ENCODE results near the gene JPH3.

JPH3 gene

DNA sequence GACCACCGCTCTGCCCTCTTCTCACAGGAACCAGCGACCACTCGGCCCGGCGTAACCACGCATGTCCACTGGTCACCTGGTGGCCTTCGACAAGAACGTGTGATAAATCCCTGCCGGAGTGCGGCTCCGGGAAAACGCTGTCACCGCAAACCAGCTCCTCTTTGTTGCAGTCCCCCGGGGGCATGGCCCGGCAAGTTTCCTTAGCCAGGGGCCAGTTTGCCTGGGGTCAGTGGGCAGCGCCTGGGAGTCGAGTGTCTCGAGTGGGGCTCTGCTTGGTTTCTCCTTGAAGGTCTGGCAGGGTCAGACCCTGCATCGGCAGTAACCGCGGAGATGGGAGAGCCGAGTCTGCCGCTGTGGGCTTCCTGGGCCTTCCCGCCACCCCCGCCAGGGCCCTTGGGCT, 52.5 kb downstream of the JPH3 start:
- H3K4me3 ChIP-seq (ENCODE audit: low read depth, low read length): no peak overlapping the region
- TF ChIP-seq, protein P1, sequence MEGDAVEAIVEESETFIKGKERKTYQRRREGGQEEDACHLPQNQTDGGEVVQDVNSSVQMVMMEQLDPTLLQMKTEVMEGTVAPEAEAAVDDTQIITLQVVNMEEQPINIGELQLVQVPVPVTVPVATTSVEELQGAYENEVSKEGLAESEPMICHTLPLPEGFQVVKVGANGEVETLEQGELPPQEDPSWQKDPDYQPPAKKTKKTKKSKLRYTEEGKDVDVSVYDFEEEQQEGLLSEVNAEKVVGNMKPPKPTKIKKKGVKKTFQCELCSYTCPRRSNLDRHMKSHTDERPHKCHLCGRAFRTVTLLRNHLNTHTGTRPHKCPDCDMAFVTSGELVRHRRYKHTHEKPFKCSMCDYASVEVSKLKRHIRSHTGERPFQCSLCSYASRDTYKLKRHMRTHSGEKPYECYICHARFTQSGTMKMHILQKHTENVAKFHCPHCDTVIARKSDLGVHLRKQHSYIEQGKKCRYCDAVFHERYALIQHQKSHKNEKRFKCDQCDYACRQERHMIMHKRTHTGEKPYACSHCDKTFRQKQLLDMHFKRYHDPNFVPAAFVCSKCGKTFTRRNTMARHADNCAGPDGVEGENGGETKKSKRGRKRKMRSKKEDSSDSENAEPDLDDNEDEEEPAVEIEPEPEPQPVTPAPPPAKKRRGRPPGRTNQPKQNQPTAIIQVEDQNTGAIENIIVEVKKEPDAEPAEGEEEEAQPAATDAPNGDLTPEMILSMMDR (IDR thresholded peaks at IDR 0.05; ENCODE audit: low read depth, low read length): no peak

DNA sequence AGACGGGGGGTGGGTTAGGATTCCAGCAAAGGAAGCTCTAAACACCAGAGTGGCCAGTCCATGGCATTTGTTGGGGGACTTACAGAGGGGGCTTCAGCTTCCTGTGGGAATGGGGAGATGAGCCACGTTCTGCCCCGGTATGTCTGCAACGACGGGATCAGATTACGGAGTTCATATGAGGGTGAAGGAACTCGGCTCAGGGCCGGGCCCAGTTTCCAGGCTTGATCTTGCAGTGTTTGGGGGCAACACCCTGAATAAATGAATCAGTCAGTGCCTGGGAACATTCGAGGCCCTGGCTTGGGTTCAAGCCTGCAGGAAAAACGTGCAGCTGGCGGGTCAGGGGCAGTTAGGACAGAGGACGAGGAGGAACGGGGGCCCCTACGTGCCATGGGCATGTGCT, 54.0 kb downstream of the JPH3 start:
- TF ChIP-seq, protein P1 (IDR thresholded peaks at IDR 0.05; ENCODE audit: low read depth, low read length): no peak
- no peak overlapping the region for H3K4me3 ChIP-seq (ENCODE audit: low read depth, low read length)

DNA sequence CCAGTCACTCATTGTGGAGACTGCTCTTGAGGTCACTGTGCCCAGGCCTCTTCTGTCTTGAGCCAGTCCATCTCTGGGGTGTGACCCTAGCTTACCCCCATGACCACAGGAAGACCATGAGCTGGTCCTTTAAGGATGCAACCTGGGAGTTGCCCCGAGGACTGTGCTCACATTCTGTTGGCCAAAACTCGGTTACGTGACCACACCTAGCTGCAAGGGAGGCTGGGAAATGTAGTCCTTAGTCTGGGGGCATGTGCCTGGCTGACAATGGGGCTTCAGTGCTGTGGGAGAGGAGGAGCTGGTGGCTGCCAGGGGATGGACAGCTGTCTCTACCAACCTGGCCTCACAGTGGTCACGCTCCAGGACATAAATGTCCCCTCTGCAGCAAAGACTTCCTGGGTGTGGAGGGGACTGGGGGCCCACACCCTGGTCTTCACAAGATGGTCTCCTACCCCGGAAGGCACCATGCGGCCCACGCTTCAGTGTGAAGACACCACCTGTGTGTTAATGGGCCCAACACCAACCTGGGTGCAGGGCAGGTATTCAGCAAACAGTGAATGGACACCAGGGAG, 55.4 kb downstream of the JPH3 start:
- TF ChIP-seq, protein P1 (IDR thresholded peaks at IDR 0.05; ENCODE audit: low read depth, low read length): no peak
- H3K4me3 ChIP-seq (ENCODE audit: low read depth, low read length): no peak overlapping the region

DNA sequence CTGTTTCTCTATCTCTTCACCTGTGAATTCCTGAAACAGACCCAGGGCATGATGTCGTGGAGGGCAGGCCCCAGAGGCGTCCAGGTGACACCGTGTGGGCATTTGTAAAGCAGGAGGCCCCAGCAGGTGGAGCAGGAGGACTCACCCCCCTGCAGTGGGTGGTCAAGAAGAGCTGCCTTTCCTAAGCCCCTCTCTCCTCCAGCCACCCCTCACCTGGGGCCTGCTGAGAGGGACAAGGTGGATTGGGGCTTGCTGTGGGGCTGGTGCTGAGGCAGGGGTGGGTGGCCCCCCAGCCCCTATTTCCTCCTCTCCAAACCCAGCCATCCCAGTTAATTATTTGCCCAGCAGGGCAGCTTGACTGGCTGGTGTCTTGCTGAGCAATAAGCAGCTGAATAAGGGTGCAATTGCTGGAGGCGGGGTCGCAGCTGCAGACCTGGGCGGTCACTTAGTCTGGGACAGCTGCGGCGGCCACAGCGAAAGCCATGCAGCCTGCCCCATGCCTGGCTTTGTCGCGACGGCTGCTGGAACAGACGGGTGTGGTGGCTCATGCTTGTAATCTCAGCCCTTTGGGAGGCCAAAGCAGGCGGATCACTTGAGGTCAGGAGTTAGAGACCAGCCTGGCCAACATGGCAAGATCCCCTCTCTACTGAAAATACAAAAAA, 56.4 kb downstream of the JPH3 start:
- TF ChIP-seq, protein P1 (IDR thresholded peaks at IDR 0.05; ENCODE audit: low read depth, low read length): no peak
- no peak overlapping the region for H3K4me3 ChIP-seq (ENCODE audit: low read depth, low read length)

DNA sequence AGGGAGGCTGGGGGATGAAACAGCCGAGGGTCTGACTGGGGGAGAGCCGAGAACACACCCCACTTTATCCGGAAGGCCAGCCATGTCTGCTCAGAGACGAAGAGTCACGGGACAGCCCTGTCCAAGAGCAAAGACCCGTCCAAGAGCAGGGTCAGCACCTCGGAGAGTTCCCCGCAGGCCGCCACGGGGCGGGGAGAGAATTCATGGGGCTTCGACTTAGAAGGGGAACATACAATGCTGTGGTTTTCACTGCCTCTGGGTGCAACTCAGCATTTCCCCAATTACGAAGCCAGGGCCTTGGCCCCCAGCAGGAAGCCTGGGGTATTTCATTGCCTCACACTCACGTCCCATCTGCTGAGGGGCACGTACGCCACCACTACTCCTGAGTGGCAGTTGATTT, 59.3 kb downstream of the JPH3 start:
- TF ChIP-seq, protein P1 (IDR thresholded peaks at IDR 0.05; ENCODE audit: low read depth, low read length): no peak
- H3K4me3 ChIP-seq (ENCODE audit: low read depth, low read length): no peak overlapping the region

DNA sequence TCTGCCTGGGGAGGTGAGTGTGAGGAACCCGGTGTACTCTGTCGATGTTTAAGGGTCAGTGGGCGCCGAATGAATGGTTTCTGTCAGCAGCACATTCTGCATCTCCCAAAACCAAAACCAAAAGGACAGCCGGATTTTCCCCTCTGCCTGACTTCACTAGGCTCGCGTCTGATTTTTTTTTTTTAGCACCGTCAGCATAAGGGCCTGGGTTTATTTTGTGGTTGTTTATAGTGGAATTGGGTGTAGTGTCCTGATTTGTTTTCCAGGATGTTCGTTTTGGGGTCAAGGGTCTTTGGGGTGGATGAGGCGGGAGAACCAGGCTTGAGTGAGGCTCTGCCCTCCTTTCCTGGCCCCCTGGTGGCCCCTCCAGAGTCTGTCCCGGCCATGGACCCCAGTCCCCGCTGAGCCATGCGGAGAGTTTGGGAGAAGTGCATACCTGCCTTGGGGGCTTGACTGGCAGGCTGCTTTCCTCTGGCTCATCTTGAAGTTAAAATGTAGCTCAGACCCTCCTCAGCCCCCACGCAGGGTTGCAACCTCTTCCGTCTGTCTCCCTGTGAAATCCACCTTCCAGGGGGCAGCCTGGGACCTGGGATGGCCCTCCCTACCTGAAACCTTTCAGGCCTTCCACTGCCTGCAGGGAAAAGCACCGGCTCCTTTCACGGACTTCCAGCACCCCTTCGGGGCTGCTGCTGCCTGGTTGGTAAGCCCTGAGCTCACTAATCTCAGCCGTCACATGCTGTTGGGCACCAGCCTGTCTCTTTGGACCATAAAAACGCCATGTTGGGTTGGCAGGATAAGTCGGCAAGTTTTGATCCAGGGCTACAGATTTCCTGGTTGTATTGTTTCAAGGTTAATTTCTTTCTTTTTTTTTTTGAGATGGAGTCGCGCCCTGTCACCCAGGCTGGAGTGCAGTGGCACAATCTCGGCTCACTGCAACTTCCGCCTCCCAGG, 60.2 kb downstream of the JPH3 start:
- TF ChIP-seq, protein P1 (IDR thresholded peaks at IDR 0.05; ENCODE audit: low read depth, low read length): no peak
- H3K4me3 ChIP-seq (ENCODE audit: low read depth, low read length): no peak overlapping the region

DNA sequence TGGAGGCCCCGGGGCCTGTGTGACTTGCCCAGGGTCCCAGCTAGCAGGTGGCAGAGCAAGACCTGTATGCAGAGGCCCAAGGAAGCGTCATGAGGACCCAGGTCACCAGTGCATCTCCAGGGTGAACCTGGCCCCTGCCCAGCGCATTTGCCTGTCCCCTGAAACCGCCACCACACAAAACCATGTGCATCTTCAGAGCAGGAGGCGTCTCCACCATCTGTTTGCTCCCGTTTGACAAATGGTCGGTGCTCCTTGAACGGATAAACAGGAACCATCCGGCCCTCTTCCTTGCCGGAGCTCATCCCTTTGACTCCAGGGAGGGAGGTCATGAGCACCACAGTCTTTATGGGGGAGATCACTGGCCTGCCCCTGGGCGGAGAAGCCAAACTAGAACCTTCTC, 62.5 kb downstream of the JPH3 start:
- H3K4me3 ChIP-seq (ENCODE audit: low read depth, low read length): no peak overlapping the region

More for the DNA sequence above, 62.5 kb downstream of the JPH3 start:
- TF ChIP-seq, protein P1 (IDR thresholded peaks at IDR 0.05; ENCODE audit: low read depth, low read length): no peak
